Progenitor cell of endocrine pancreas (in vitro differentiated cells): ENCODE measurements around the gene GDF10. TPM values are rescaled to one million over a fixed set of nuclear protein-coding genes. Genes with fewer than 3 reads are reported as not detected.

Experiments
- DNase-seq: peaks from one replicate; pipeline ENCODE4 v3.0.0; 2021; ENCODE audit warnings: low spot score; ENCODE audit not compliant: unreplicated experiment
- H3K27ac Mint-ChIP-seq: 2 replicates; pipeline ENCODE4 v1.8.0; 2021; ENCODE audit warnings: mild to moderate bottlenecking, moderate library complexity, mixed read lengths
- H3K27me3 Mint-ChIP-seq: 2 replicates; pipeline ENCODE4 v1.8.0; 2021; ENCODE audit warnings: mixed read lengths
- H3K36me3 Mint-ChIP-seq: 2 replicates; pipeline ENCODE4 v1.8.0; 2022; ENCODE audit warnings: mixed read lengths; ENCODE audit not compliant: insufficient read depth
- H3K4me1 Mint-ChIP-seq: 2 replicates; pipeline ENCODE4 v1.8.0; 2021; ENCODE audit warnings: low read depth, mixed read lengths
- H3K4me3 Mint-ChIP-seq: 2 replicates; pipeline ENCODE4 v1.8.0; 2021; ENCODE audit warnings: low read depth, mild to moderate bottlenecking, moderate library complexity, mixed read lengths
- H3K9me3 Mint-ChIP-seq: 2 replicates; pipeline ENCODE4 v1.8.0; 2021; ENCODE audit warnings: low read depth, mixed read lengths
- CTCF ChIP-seq: fragments of 200-600 bp; sonication (generic); IDR thresholded peaks from one replicate; pipeline ENCODE4 v1.5.0; 2021; ENCODE audit warnings: antibody characterized with exemption, mild to moderate bottlenecking; ENCODE audit not compliant: unreplicated experiment
- total RNA-seq: library from RNA; stranded (reverse); gene quantifications from 2 replicates; pipeline ENCODE4 v1.2.1, GENCODE V29; 2021

The GDF10 gene
- total RNA-seq, 1 donor from 2014 or later = not detected

- Mint-ChIP-seq H3K27ac (no peak overlapping the region), H3K27me3 (peaks cover 22% of the 10 kb centered on the region), H3K4me3 (no peak overlapping the region), H3K9me3 (peaks cover 10% of the 10 kb centered on the region), H3K4me1 (peaks cover 31% of the 10 kb centered on the region), H3K36me3 (no peaks in the 10 kb centered on the region)
- DNase-seq = no peak
- TF ChIP-seq CTCF = no peak
Observed at GRCh38 chr10:47325303-47326291, 25.6 kb downstream of the GDF10 start.

GRCh38 chr10:47326306-47326926 lies 26.4 kb downstream of the GDF10 start:
- peaks cover 16% of the 10 kb centered on the region for H3K27me3 Mint-ChIP-seq
- no peak for TF ChIP-seq CTCF
- DNase-seq = no peak
- no peak overlapping the region for H3K4me3 Mint-ChIP-seq
- H3K36me3 Mint-ChIP-seq = no peaks in the 10 kb centered on the region
- H3K27ac Mint-ChIP-seq = no peak overlapping the region
- H3K9me3 Mint-ChIP-seq = peaks cover 10% of the 10 kb centered on the region
- peaks cover 29% of the 10 kb centered on the region for H3K4me1 Mint-ChIP-seq

- H3K27me3 Mint-ChIP-seq = peaks cover 12% of the 10 kb centered on the region
- no peak overlapping the region for H3K4me3 Mint-ChIP-seq
- H3K36me3 Mint-ChIP-seq = no peaks in the 10 kb centered on the region
- H3K27ac Mint-ChIP-seq = no peak overlapping the region
- H3K9me3 Mint-ChIP-seq = peaks cover 10% of the 10 kb centered on the region
- no peak for TF ChIP-seq CTCF
- H3K4me1 Mint-ChIP-seq = peaks cover 28% of the 10 kb centered on the region
- no peak for DNase-seq
Observed at GRCh38 chr10:47326927-47327330, 26.9 kb downstream of the GDF10 start.

GRCh38 chr10:47329855-47330254 lies 29.9 kb downstream of the GDF10 start:
- no peak overlapping the region for H3K4me3 Mint-ChIP-seq
- peaks cover 17% of the 10 kb centered on the region for H3K27me3 Mint-ChIP-seq
- DNase-seq = no peak
- peaks cover 10% of the 10 kb centered on the region for H3K4me1 Mint-ChIP-seq
- H3K36me3 Mint-ChIP-seq = no peaks in the 10 kb centered on the region
- no peak for TF ChIP-seq CTCF
- H3K9me3 Mint-ChIP-seq = peaks cover 10% of the 10 kb centered on the region
- no peak overlapping the region for H3K27ac Mint-ChIP-seq

GRCh38 chr10:47330366-47330765 lies 30.4 kb downstream of the GDF10 start:
- peaks cover 9% of the 10 kb centered on the region for H3K4me1 Mint-ChIP-seq
- H3K27ac Mint-ChIP-seq = no peak overlapping the region
- H3K9me3 Mint-ChIP-seq = peaks cover 10% of the 10 kb centered on the region
- TF ChIP-seq CTCF = no peak
- H3K4me3 Mint-ChIP-seq = no peak overlapping the region
- DNase-seq = no peak
- no peaks in the 10 kb centered on the region for H3K36me3 Mint-ChIP-seq
- H3K27me3 Mint-ChIP-seq = peaks cover 18% of the 10 kb centered on the region
